Breast epithelium (tissue), 4 donors: ENCODE data around the gene EVPLL. TPM values are rescaled to one million over a fixed set of nuclear protein-coding genes. Genes with fewer than 3 reads are reported as not detected.
"Not testable (repeated sequence)": the region's sequence is repeated elsewhere in the genome, so short reads cannot be mapped to it uniquely, and the experiment has no call there.

Source experiments
- DNase-seq, 2 donors: peaks; one replicate each; pipeline ENCODE4 v3.0.0-alpha.2; 2019; ENCODE audit warnings: low spot score in 2 of 2
- H3K27ac ChIP-seq, 2 donors: fragments of 200-600 bp; sonication (generic) in 1 of 2; one replicate each; pipeline ENCODE4 v1.5.1; 2016 to 2019; ENCODE audit warnings: mild to moderate bottlenecking in 1 of 2
- H3K27me3 ChIP-seq, 2 donors: fragments of 200-600 bp; sonication (generic) in 1 of 2; one replicate each; pipeline versions ENCODE4 v1.5.1 to v1.6.0; 2017 to 2019; ENCODE audit warnings: control low read depth in 1 of 2, mild to moderate bottlenecking in 1 of 2
- H3K36me3 ChIP-seq: fragments of 200-600 bp; one replicate; pipeline ENCODE4 v1.5.1; 2019
- H3K4me1 ChIP-seq, 2 donors: fragments of 200-600 bp; sonication (generic); one replicate each; pipeline ENCODE4 v1.5.1; 2016 to 2019; ENCODE audit warnings: control low read depth in 1 of 2
- H3K4me3 ChIP-seq, 3 donors: fragments of 200-600 bp; sonication (generic); 1 replicate in 2 of 3; 2 replicates in 1 of 3; pipeline ENCODE4 v1.5.1; 2016 to 2019; ENCODE audit warnings: mild to moderate bottlenecking in 3 of 3, moderate library complexity in 2 of 3
- H3K9me3 ChIP-seq, 2 donors: fragments of 200-600 bp; sonication (generic) in 1 of 2; one replicate each; pipeline ENCODE4 v1.5.1; 2016 to 2019; ENCODE audit warnings: control low read depth in 1 of 2
- intact Hi-C: fragments of 100-400 bp; cut with DNase I; formaldehyde crosslinking; loops from one replicate; pipeline ENCODE4 v1.15.1; 2023; ENCODE audit warnings: low total_unique reads
- total RNA-seq, 3 donors: library from RNA; depleted of rRNA; stranded (reverse); fragments of >200 nt; gene quantifications; one replicate each; pipeline ENCODE4 v1.1.0, GENCODE V29; 2016

Gene EVPLL
- total RNA-seq, 3 donors from 2014 or later = 0.32 to 0.73 TPM; not detected in 1

DNA sequence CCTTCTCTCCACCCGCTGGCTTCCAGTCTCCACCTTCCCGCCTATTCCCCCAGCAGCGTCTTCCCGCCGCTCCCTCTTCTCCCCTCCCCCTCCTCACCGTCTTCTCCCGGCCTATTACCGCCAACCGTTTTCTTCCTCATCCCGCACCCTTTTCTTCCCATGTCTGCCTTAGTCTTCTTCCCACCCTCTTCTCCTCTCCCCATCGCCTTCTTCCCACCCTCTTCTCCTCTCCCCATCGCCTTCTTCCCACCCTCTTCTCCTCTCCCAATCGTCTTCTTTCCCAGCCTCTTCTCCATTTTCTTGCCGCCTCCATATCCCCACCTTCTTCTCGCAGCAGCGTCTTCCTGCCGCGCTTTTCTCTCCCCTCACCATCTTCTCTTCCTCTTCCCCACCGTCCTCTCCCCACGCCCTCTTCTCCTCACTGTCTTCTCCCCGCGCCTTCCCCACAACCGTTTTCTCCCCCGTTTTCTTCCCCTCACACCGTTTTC is 33.8 kb downstream of the EVPLL start:
- H3K9me3 ChIP-seq, H3K4me1 ChIP-seq, intact Hi-C loops, H3K27me3 ChIP-seq, H3K36me3 ChIP-seq: not testable (repeated sequence)
- Histone ChIP-seq H3K4me3 (peak overlapping the region; percentile 35 to 67 (median 58)), H3K27ac (peak overlapping the region; percentile 89 to 91)
- DNase-seq = peak in 1 of 2 donors; percentile 20

DNA sequence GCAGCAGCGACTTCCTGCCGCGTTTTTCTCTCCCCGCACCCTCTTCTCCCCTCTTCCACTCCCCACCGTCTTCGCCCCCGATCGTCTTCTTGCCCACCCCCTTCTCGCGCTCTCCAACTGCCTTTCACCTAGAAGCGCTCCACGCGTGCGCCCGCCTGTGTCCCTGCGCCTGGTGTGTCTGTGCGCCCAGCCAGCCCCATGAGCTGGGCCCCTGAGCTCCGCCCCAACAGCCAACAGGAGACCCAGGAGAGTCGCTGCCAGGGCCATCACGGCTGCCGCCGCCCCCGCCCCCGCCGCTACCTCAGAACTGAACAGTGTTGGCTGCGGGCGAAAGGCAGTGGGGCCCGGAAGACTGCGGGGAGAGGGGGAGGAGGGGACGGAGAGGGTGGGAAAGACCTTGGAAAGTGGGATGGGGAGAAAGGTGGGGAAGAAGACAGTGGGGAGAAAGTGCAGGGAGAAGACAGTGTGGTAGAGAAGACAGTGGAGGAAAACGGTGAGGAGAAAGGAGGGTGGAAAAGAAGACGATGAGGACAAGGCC is 34.5 kb downstream of the EVPLL start:
- H3K9me3 ChIP-seq, H3K4me1 ChIP-seq, DNase-seq, H3K36me3 ChIP-seq, H3K27me3 ChIP-seq, intact Hi-C loops: not testable (repeated sequence)
- Histone ChIP-seq H3K27ac (peak overlapping the region; percentile 89 to 91), H3K4me3 (peak overlapping the region; percentile 35 to 67 (median 58))

DNA sequence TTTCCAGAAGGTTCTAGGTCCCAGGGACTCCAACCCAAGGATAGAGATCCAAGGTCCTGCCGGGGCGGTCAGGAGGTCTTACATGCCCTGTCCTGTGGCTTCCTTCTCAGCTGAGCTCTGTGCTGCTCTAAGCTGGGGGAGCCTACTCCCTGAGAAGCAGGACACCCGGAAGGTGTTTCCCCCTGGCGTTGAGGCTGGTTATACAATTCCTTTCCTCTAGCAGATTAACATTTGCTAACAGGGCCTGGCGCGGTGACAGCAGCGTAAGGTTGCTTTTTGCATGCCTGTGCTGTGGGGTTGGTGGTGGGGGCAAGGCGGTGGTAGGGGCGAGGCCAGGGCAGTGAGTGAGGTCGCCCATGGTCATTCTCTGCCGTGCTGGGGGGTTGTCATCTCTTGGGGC is 43.9 kb downstream of the EVPLL start:
- intact Hi-C loops, DNase-seq, H3K36me3 ChIP-seq, H3K4me3 ChIP-seq, H3K4me1 ChIP-seq, H3K27me3 ChIP-seq, H3K9me3 ChIP-seq, H3K27ac ChIP-seq: not testable (repeated sequence)

DNA sequence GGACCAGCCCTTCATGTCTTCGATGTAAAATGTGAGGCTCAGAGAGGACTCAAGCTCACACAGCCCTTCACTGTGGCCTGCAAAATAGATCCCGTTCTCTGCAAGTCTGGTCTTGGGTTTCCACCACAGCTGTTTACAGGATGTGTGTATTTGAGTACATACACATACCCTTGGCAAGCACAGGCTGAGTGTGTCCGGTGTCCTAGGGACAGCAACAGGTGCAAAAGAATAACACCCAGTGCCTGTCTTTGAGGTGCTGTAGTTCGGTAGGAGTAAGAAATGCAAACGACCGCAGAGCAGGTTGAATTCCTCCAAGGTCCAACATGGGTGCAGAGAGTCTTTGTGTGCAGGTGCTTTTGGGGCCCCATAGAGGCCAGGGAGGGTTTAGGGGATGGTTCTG is 44.9 kb downstream of the EVPLL start:
- H3K27ac ChIP-seq, H3K27me3 ChIP-seq, DNase-seq, H3K4me3 ChIP-seq, H3K9me3 ChIP-seq, intact Hi-C loops, H3K4me1 ChIP-seq, H3K36me3 ChIP-seq: not testable (repeated sequence)

DNA sequence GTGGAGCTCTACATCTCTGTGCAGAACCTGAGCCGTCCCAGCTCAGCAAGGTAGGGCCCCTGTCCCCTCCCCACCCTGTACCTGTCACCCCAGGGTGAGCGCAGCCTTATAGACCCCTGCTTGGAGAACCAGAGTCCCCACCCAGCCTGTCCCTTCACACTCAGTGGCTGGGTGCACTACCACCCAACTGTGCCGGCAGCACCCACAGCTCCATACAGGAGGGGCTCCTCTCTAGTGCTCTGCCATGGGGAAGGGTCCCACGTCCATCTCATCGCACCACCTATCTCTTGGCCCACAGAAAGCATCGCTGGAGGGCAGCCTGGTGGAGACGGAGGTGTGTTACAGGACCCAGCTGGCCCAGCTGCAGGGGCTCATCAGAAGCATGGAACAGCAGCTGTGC is 45.4 kb downstream of the EVPLL start:
- H3K27ac ChIP-seq, H3K36me3 ChIP-seq, H3K4me3 ChIP-seq, DNase-seq, H3K9me3 ChIP-seq, H3K27me3 ChIP-seq, H3K4me1 ChIP-seq, intact Hi-C loops: not testable (repeated sequence)

DNA sequence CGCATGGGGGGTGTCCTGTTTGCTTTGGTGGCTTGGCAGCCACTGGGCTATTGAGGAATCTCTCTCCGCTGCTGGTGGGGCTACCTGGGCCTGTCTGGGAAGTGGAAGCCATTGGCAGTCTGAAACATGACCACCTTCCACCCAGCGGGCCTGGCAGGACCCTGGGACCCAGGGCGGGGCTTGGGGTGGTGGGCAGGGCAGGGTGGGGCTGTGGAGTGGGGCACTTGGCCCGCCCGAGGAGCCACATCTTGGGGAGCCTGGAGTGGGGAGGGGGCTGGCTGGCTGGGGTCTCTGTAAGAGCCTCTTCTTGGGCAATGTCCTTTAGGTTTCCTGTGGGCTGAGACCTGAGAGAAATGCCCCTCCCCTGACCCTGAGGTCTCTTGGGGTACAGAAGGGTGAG is 48.0 kb downstream of the EVPLL start:
- DNase-seq, intact Hi-C loops, H3K9me3 ChIP-seq, H3K36me3 ChIP-seq, H3K27me3 ChIP-seq, H3K4me1 ChIP-seq, H3K27ac ChIP-seq, H3K4me3 ChIP-seq: not testable (repeated sequence)

DNA sequence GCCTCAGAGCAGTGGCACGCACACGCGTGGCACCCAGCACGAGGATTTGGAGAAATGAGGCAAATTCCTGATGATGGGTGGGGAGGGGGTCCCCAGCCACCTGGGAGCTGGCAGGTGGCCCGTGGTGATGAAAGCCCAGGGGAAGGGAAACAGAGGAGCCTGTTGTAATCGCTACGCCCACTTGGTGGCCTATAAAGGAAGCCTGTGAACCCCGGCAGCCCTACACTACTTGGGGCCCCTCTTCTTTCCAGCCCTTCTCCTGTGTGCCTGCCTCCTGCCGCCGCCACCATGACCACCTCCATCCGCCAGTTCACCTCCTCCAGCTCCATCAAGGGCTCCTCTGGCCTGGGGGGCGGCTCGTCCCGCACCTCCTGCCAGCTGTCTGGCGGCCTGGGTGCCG is 49.1 kb downstream of the EVPLL start:
- H3K9me3 ChIP-seq, H3K4me1 ChIP-seq, H3K4me3 ChIP-seq, H3K36me3 ChIP-seq, H3K27me3 ChIP-seq, DNase-seq, intact Hi-C loops, H3K27ac ChIP-seq: not testable (repeated sequence)

DNA sequence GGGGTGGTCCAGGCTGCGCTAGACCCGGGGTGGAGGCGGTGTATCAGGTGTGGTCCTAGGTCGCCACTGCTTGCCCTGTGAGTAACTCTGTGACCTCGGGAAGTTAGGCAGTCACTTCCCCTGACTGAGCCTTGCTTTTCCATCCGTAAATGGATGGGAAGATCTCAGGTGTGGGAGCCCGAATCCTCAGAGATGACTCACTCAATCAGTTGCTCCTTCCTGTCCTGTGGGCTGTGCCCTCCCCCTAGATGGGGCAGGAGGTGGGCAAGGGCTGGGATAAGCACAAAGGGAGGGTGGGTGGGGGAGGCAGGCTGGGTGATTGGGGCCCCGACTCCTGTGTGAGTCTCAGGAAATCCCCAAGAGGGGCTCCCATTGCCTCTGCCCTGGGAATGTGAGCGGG is 54.6 kb downstream of the EVPLL start:
- H3K4me1 ChIP-seq, H3K27ac ChIP-seq, H3K4me3 ChIP-seq, H3K9me3 ChIP-seq, DNase-seq, H3K36me3 ChIP-seq, H3K27me3 ChIP-seq, intact Hi-C loops: not testable (repeated sequence)

Other genes starting within 250 kb of the EVPLL start
- gene ALKBH5, start 193.9 kb upstream of the EVPLL start, total RNA-seq = 10 to 100 TPM; 80.0 to 90.0 (median 82.3) TPM
- 10 to 100 TPM; 16.0 to 21.6 (median 18.4) TPM for gene LLGL1, start 152.1 kb upstream of the EVPLL start, total RNA-seq
- gene FLII, start 119.0 kb upstream of the EVPLL start, total RNA-seq = 100 to 1,000 TPM; 235 to 298 (median 293) TPM
- gene MIEF2, start 117.1 kb upstream of the EVPLL start, total RNA-seq = 10 to 100 TPM in 2 of 3 donors, 1 to 10 TPM in 1; 9.8 to 29.6 (median 19.0) TPM
- 10 to 100 TPM; 25.9 to 46.5 (median 30.1) TPM for gene TOP3A, start 62.8 kb upstream of the EVPLL start, total RNA-seq
- gene SMCR8, start 62.5 kb upstream of the EVPLL start, total RNA-seq = 10 to 100 TPM; 16.4 to 20.9 (median 16.8) TPM
- gene SHMT1, start 14.2 kb upstream of the EVPLL start, total RNA-seq = 100 to 1,000 TPM in 1 of 3 donors, 10 to 100 TPM in 2; 38.3 to 144 (median 47.1) TPM
- 1 to 10 TPM in 1 of 3 donors, not detected in 2; 2.0 TPM for gene LGALS9C, start 99.0 kb downstream of the EVPLL start, total RNA-seq